Measurements from ENCODE around the gene APBA1.
"Not testable (repeated sequence)": the region's sequence is repeated elsewhere in the genome, so short reads cannot be mapped to it uniquely, and the experiment has no call there.

The APBA1 gene

GRCh38 chr9:69430206-69430605 is 242.0 kb downstream of the APBA1 start:
- no peaks in the 10 kb centered on the region for H3K4me1 Mint-ChIP-seq
- no peak for ATAC-seq
- DNase-seq (ENCODE audit: low spot score in 2 of 2) = no peak
- no peaks in the 10 kb centered on the region for H3K36me3 Mint-ChIP-seq
- no peaks in the 10 kb centered on the region for H3K9me3 Mint-ChIP-seq
- no peak overlapping the region for H3K4me3 Mint-ChIP-seq
- peak overlapping the region; percentile 61 for H3K27ac Mint-ChIP-seq

GRCh38 chr9:69429281-69429680 is 242.9 kb downstream of the APBA1 start:
- no peaks in the 10 kb centered on the region for H3K4me1 Mint-ChIP-seq
- H3K27ac Mint-ChIP-seq = no peak overlapping the region

GRCh38 chr9:69428017-69428785 is 244.0 kb downstream of the APBA1 start:
- no peaks in the 10 kb centered on the region for H3K36me3 Mint-ChIP-seq
- H3K27ac Mint-ChIP-seq = no peak overlapping the region
- no peak overlapping the region for H3K4me3 Mint-ChIP-seq
- DNase-seq (ENCODE audit: low spot score in 2 of 2) (no peak), ATAC-seq (no peak)
- H3K4me1 Mint-ChIP-seq = no peaks in the 10 kb centered on the region
- no peaks in the 10 kb centered on the region for H3K9me3 Mint-ChIP-seq

More at GRCh38 chr9:69429281-69429680, 242.9 kb downstream of the APBA1 start:
- DNase-seq (ENCODE audit: low spot score in 2 of 2) (no peak), ATAC-seq (no peak)
- no peaks in the 10 kb centered on the region for H3K36me3 Mint-ChIP-seq
- no peaks in the 10 kb centered on the region for H3K9me3 Mint-ChIP-seq
- no peak overlapping the region for H3K4me3 Mint-ChIP-seq

GRCh38 chr9:69427286-69427685 is 244.9 kb downstream of the APBA1 start:
- Mint-ChIP-seq H3K4me1 (peaks cover 3% of the 10 kb centered on the region), H3K9me3 (no peaks in the 10 kb centered on the region), H3K4me3 (no peak overlapping the region), H3K27ac (no peak overlapping the region), H3K36me3 (no peaks in the 10 kb centered on the region)
- DNase-seq (ENCODE audit: low spot score in 2 of 2) (no peak), ATAC-seq (no peak)

GRCh38 chr9:69425136-69425801 is 246.9 kb downstream of the APBA1 start:
- H3K36me3 Mint-ChIP-seq = no peaks in the 10 kb centered on the region
- H3K27ac Mint-ChIP-seq = peak overlapping the region; percentile 15
- no peak for ATAC-seq
- DNase-seq (ENCODE audit: low spot score in 2 of 2) = no peak
- H3K9me3 Mint-ChIP-seq = no peaks in the 10 kb centered on the region
- no peak overlapping the region for H3K4me3 Mint-ChIP-seq
- H3K4me1 Mint-ChIP-seq = peaks cover 7% of the 10 kb centered on the region

- DNase-seq (ENCODE audit: low spot score in 2 of 2) (peak; percentile 15 to 57), ATAC-seq (peak; percentile 39)
- H3K27ac Mint-ChIP-seq = no peak overlapping the region
- no peaks in the 10 kb centered on the region for H3K36me3 Mint-ChIP-seq
- H3K4me1 Mint-ChIP-seq = peaks cover 7% of the 10 kb centered on the region
- no peak overlapping the region for H3K4me3 Mint-ChIP-seq
- H3K9me3 Mint-ChIP-seq = no peaks in the 10 kb centered on the region
These were observed 250.0 kb downstream of the APBA1 start for GRCh38 chr9:69421908-69422801.

- peaks cover 7% of the 10 kb centered on the region for H3K4me1 Mint-ChIP-seq
- DNase-seq (ENCODE audit: low spot score in 2 of 2) (no peak), ATAC-seq (peak; percentile 88)
- H3K36me3 Mint-ChIP-seq = no peaks in the 10 kb centered on the region
- H3K9me3 Mint-ChIP-seq = no peaks in the 10 kb centered on the region
- no peak overlapping the region for H3K27ac Mint-ChIP-seq
- H3K4me3 Mint-ChIP-seq = no peak overlapping the region
These were observed 251.4 kb downstream of the APBA1 start for GRCh38 chr9:69420611-69421270.

- Mint-ChIP-seq H3K27ac (no peak overlapping the region), H3K36me3 (no peaks in the 10 kb centered on the region)
These were observed 259.4 kb downstream of the APBA1 start for GRCh38 chr9:69412741-69413150.

GRCh38 chr9:69411931-69412740 is 260.0 kb downstream of the APBA1 start:
- Mint-ChIP-seq H3K27ac (no peak overlapping the region), H3K36me3 (no peaks in the 10 kb centered on the region), H3K4me3 (no peak overlapping the region), H3K4me1 (no peaks in the 10 kb centered on the region), H3K9me3 (no peaks in the 10 kb centered on the region)
- no peak for ATAC-seq
- no peak for DNase-seq (ENCODE audit: low spot score in 2 of 2)

More at GRCh38 chr9:69412741-69413150, 259.4 kb downstream of the APBA1 start:
- H3K4me1 Mint-ChIP-seq = no peaks in the 10 kb centered on the region
- no peak overlapping the region for H3K4me3 Mint-ChIP-seq
- DNase-seq (ENCODE audit: low spot score in 2 of 2) = no peak
- ATAC-seq = peak; percentile 19
- H3K9me3 Mint-ChIP-seq = no peaks in the 10 kb centered on the region

- no peak overlapping the region for H3K4me3 Mint-ChIP-seq
- no peaks in the 10 kb centered on the region for H3K9me3 Mint-ChIP-seq
- H3K36me3 Mint-ChIP-seq = no peaks in the 10 kb centered on the region
- no peak overlapping the region for H3K27ac Mint-ChIP-seq
- H3K4me1 Mint-ChIP-seq = no peaks in the 10 kb centered on the region
- no peak for ATAC-seq
- no peak for DNase-seq (ENCODE audit: low spot score in 2 of 2)
These were observed 260.9 kb downstream of the APBA1 start for GRCh38 chr9:69411246-69411645.

- H3K4me1 Mint-ChIP-seq; H3K4me3 Mint-ChIP-seq; ATAC-seq; H3K36me3 Mint-ChIP-seq; DNase-seq (ENCODE audit: low spot score in 2 of 2); H3K9me3 Mint-ChIP-seq; H3K27ac Mint-ChIP-seq: not testable (repeated sequence)
These were observed 262.2 kb downstream of the APBA1 start for GRCh38 chr9:69409936-69410335.

- DNase-seq (ENCODE audit: low spot score in 2 of 2) = no peak
- H3K36me3 Mint-ChIP-seq = no peaks in the 10 kb centered on the region
- H3K27ac Mint-ChIP-seq = no peak overlapping the region
- H3K4me3 Mint-ChIP-seq = no peak overlapping the region
- no peaks in the 10 kb centered on the region for H3K4me1 Mint-ChIP-seq
- ATAC-seq = no peak
- H3K9me3 Mint-ChIP-seq = no peaks in the 10 kb centered on the region
These were observed 271.7 kb downstream of the APBA1 start for GRCh38 chr9:69400470-69400869.

- ATAC-seq (no peak), DNase-seq (ENCODE audit: low spot score in 2 of 2) (no peak)
These were observed 274.6 kb downstream of the APBA1 start for GRCh38 chr9:69397384-69398214.

GRCh38 chr9:69396759-69397158 is 275.4 kb downstream of the APBA1 start:
- DNase-seq (ENCODE audit: low spot score in 2 of 2) = no peak
- Mint-ChIP-seq H3K27ac (no peak overlapping the region), H3K9me3 (no peaks in the 10 kb centered on the region), H3K36me3 (no peaks in the 10 kb centered on the region), H3K4me1 (no peaks in the 10 kb centered on the region), H3K4me3 (no peak overlapping the region)
- no peak for ATAC-seq

More at GRCh38 chr9:69397384-69398214, 274.6 kb downstream of the APBA1 start:
- Mint-ChIP-seq H3K27ac (no peak overlapping the region), H3K4me1 (no peaks in the 10 kb centered on the region), H3K4me3 (no peak overlapping the region), H3K9me3 (no peaks in the 10 kb centered on the region), H3K36me3 (no peaks in the 10 kb centered on the region)
